NT2/D1 (cell line): Measurements from ENCODE around the gene ZNF485.

ENCODE experiments used
- YY1 ChIP-seq: IDR thresholded peaks from 2 replicates; pipeline ENCODE4 v1.6.1; 2011; ENCODE audit not compliant: insufficient read length, insufficient read depth
- ZNF274 ChIP-seq: IDR thresholded peaks from 2 replicates; pipeline ENCODE4 v1.6.1; 2011; ENCODE audit warnings: mild to moderate bottlenecking, low read depth, low read length

DNA sequence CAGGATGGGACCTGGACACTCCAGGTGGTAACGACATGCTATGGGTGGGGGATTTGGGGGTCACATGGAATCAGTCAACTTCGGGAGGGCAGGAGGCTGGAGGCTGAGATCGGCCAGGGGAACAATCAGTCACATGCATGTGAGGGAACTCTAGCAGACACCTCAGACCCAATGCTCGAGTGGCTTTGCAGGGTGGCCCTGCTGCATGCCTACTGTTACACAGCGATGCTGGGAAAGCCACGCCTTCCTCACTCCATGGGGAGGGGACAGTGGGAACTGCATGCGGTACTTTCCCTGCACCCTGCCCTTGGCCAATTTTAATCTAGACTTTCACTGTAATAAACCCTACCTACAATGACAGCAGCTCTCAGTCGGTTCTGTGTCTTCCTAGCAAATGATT is 49.1 kb downstream of the ZNF485 start:
- TF ChIP-seq ZNF274 (no peak), YY1 (no peak)
